ENCODE data around the gene PLP2.

GRCh38 chrX:49189606-49190005 is 17.9 kb downstream of the PLP2 start:
- TF ChIP-seq SUZ12 (IDR thresholded peaks at IDR 0.05) (no peak), FOXA1 (IDR thresholded peaks at IDR 0.05) (no peak), HDGF (IDR thresholded peaks at IDR 0.05; ENCODE audit: borderline replicate concordance) (no peak), CTBP1 (IDR thresholded peaks at IDR 0.05; ENCODE audit: borderline replicate concordance) (no peak), FOXM1 (IDR thresholded peaks at IDR 0.05; ENCODE audit: borderline replicate concordance) (no peak)
